HepG2 (cell line): Measurements from ENCODE around the gene C1R. TPM values are rescaled to one million over a fixed set of nuclear protein-coding genes. Genes with fewer than 3 reads are reported as not detected.

Experiments
- NR2C2 ChIP-seq: sonication (generic); formaldehyde crosslinking; IDR thresholded peaks from 2 replicates; pipeline ENCODE4 v1.4.0; 2020; ENCODE audit warnings: missing genetic modification reagents, mild to moderate bottlenecking, moderate library complexity, borderline replicate concordance
- RELA ChIP-seq: sonication (generic); formaldehyde crosslinking; IDR thresholded peaks from 2 replicates; pipeline ENCODE4 v1.4.0; 2020; ENCODE audit warnings: missing genetic modification reagents
- TARDBP ChIP-seq: sonication (generic); formaldehyde crosslinking; IDR thresholded peaks from 2 replicates; pipeline ENCODE4 v1.8.0; 2022; ENCODE audit warnings: mild to moderate bottlenecking, missing genetic modification reagents
- TOPORS ChIP-seq: sonication (generic); formaldehyde crosslinking; IDR thresholded peaks from 2 replicates; pipeline ENCODE4 v1.8.0; 2023; ENCODE audit warnings: mild to moderate bottlenecking, missing genetic modification reagents
- WIZ ChIP-seq: sonication (generic); formaldehyde crosslinking; IDR thresholded peaks from 2 replicates; pipeline ENCODE4 v1.5.1; 2020; ENCODE audit warnings: mild to moderate bottlenecking, missing genetic modification reagents
- ZNF138 ChIP-seq: sonication (generic); formaldehyde crosslinking; IDR thresholded peaks from 2 replicates; pipeline ENCODE4 v1.5.0; 2020; ENCODE audit warnings: mild to moderate bottlenecking, low read depth, missing genetic modification reagents
- ZNF24 ChIP-seq: fragments of 450-650 bp; IDR thresholded peaks from 2 replicates; pipeline ENCODE4 v1.6.1; 2017; ENCODE audit warnings: antibody characterized with exemption, mild to moderate bottlenecking
- ZNF318 ChIP-seq: sonication (generic); formaldehyde crosslinking; IDR thresholded peaks from 2 replicates; pipeline ENCODE4 v1.4.0; 2020; ENCODE audit warnings: mild to moderate bottlenecking, missing genetic modification reagents
- ZNF607 ChIP-seq: sonication (generic); formaldehyde crosslinking; IDR thresholded peaks from 2 replicates; pipeline ENCODE4 v1.5.1; 2020; ENCODE audit warnings: missing genetic modification reagents, mild to moderate bottlenecking, borderline replicate concordance
- ZNF772 ChIP-seq: sonication (generic); formaldehyde crosslinking; IDR thresholded peaks from 2 replicates; pipeline ENCODE4 v1.5.0; 2020; ENCODE audit warnings: mild to moderate bottlenecking, missing genetic modification reagents
- polyA plus RNA-seq, 8 experiments: library from polyadenylated mRNA; depleted of rRNA in 3 of 8; stranded (reverse) in 7 of 8; unstranded in 1 of 8; fragments of >200 nt; fragmentation: Illumina TruSeq in 4 of 8; extraction: Trizol in 4 of 8; gene quantifications; 2 replicates each; pipeline versions ENCODE4 v1.2.1 to v1.2.3, GENCODE V29; 2011 to 2016; ENCODE audit warnings: low read depth in 4 of 8, missing spikeins in 1 of 8, mixed read lengths in 1 of 8; ENCODE audit not compliant: insufficient read depth in 1 of 8
- total RNA-seq, 5 experiments: library from RNA; depleted of rRNA; stranded (reverse); fragments of >200 nt; fragmentation: Illumina TruSeq; extraction: Trizol; gene quantifications; 2 replicates each; pipeline ENCODE4 v1.2.3, GENCODE V29; 2016; ENCODE audit warnings: low read depth in 1 of 5
- TF ChIP-seq, protein P1 (sequence below): sonication (generic); formaldehyde crosslinking; IDR thresholded peaks from 2 replicates; pipeline ENCODE4 v1.4.0; 2020; ENCODE audit warnings: low read depth, mild to moderate bottlenecking, missing genetic modification reagents
- TF ChIP-seq, protein P2 (sequence below): sonication (generic); formaldehyde crosslinking; IDR thresholded peaks from 2 replicates; pipeline ENCODE4 v1.4.0; 2020; ENCODE audit warnings: missing genetic modification reagents

C1R gene
- total and polyA plus RNA-seq, 2 of the 13 experiments (the other 11 are each of a cell fraction or from before 2014, with no cell fraction given): 3.5 to 6.5 TPM

GRCh38 chr12:7130701-7131501, 38.7 kb upstream of the C1R start (continued):
- no peak for TF ChIP-seq TARDBP (CRISPR knock-in tag)
- TF ChIP-seq RELA (CRISPR knock-in tag): no peak
- TF ChIP-seq ZNF24: no peak
- no peak for TF ChIP-seq TOPORS (CRISPR knock-in tag)
- no peak; the same call in 1 of the 2 replicates for TF ChIP-seq ZNF772 (CRISPR knock-in tag)
- TF ChIP-seq NR2C2: no peak
- TF ChIP-seq ZNF138 (CRISPR knock-in tag): no peak
- no peak for TF ChIP-seq WIZ (CRISPR knock-in tag)
- TF ChIP-seq ZNF318 (CRISPR knock-in tag): peak; percentile 41; the same call in 1 of the 2 replicates
- TF ChIP-seq, protein P1, sequence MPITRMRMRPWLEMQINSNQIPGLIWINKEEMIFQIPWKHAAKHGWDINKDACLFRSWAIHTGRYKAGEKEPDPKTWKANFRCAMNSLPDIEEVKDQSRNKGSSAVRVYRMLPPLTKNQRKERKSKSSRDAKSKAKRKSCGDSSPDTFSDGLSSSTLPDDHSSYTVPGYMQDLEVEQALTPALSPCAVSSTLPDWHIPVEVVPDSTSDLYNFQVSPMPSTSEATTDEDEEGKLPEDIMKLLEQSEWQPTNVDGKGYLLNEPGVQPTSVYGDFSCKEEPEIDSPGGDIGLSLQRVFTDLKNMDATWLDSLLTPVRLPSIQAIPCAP (CRISPR knock-in tag): no peak
- TF ChIP-seq, protein P2, sequence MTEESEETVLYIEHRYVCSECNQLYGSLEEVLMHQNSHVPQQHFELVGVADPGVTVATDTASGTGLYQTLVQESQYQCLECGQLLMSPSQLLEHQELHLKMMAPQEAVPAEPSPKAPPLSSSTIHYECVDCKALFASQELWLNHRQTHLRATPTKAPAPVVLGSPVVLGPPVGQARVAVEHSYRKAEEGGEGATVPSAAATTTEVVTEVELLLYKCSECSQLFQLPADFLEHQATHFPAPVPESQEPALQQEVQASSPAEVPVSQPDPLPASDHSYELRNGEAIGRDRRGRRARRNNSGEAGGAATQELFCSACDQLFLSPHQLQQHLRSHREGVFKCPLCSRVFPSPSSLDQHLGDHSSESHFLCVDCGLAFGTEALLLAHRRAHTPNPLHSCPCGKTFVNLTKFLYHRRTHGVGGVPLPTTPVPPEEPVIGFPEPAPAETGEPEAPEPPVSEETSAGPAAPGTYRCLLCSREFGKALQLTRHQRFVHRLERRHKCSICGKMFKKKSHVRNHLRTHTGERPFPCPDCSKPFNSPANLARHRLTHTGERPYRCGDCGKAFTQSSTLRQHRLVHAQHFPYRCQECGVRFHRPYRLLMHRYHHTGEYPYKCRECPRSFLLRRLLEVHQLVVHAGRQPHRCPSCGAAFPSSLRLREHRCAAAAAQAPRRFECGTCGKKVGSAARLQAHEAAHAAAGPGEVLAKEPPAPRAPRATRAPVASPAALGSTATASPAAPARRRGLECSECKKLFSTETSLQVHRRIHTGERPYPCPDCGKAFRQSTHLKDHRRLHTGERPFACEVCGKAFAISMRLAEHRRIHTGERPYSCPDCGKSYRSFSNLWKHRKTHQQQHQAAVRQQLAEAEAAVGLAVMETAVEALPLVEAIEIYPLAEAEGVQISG (CRISPR knock-in tag): no peak
- peak; percentile 34; the same call in 1 of the 2 replicates for TF ChIP-seq ZNF607
